Measurements from ENCODE around the gene HSPG2. TPM values are rescaled to one million over a fixed set of nuclear protein-coding genes. Genes with fewer than 3 reads are reported as not detected.

HSPG2 gene
- total and polyA plus RNA-seq, 9 of the 15 experiments (the other 6 are each of a cell fraction or from before 2014, with no cell fraction given) = 0.14 to 160 (median 15.7) TPM

- TF ChIP-seq MYC (IDR thresholded peaks at IDR 0.05; ENCODE audit: low read depth, low read length) (peak; percentile 90), MYC (CRISPR knock-in tag; IDR thresholded peaks at IDR 0.05; ENCODE audit: borderline replicate concordance, low read depth) (peak; percentile 88), ZNF444 (CRISPR knock-in tag; IDR thresholded peaks at IDR 0.05) (0 out of 2 replicates have a peak, but pooled peaks have one; percentile 48), HEY1 (CRISPR knock-in tag; IDR thresholded peaks at IDR 0.05; ENCODE audit: borderline replicate concordance) (0 out of 2 replicates have a peak, but pooled peaks have one; percentile 56), BCL6 (CRISPR knock-in tag; IDR thresholded peaks at IDR 0.05) (no peak; the same call in 1 of the 2 replicates), ETV6 (IDR thresholded peaks at IDR 0.05; ENCODE audit: borderline replicate concordance in 1 of 2, low read depth in 2 of 2, low read length in 1 of 2) (peak; percentile 35 to 92; a peak in 2 of 4 replicates), ETV6 (CRISPR knock-in tag; IDR thresholded peaks at IDR 0.05; ENCODE audit: borderline replicate concordance) (peak; percentile 73; the same call in 1 of the 2 replicates), DMBX1 (CRISPR knock-in tag; IDR thresholded peaks at IDR 0.05; ENCODE audit: borderline replicate concordance) (peak; percentile 96), ZNF584 (CRISPR knock-in tag; IDR thresholded peaks at IDR 0.05; ENCODE audit: low read depth) (peak; percentile 96), MNT (conservative IDR thresholded peaks at IDR 0.05) (peak; percentile 92 to 98), HMGXB4 (CRISPR knock-in tag; IDR thresholded peaks at IDR 0.05) (peak; percentile 86), USF1 (CRISPR knock-in tag; IDR thresholded peaks at IDR 0.05) (no peak; the same call in 1 of the 2 replicates), TAF7 (tag; IDR thresholded peaks at IDR 0.05) (0 out of 2 replicates have a peak, but pooled peaks have one; percentile 49), KDM5B (IDR thresholded peaks at IDR 0.05; ENCODE audit: insufficient replicate concordance, low read depth, low read length) (no peak), TFAP4 (CRISPR knock-in tag; IDR thresholded peaks at IDR 0.05; ENCODE audit: borderline replicate concordance) (peak; percentile 91), TSC22D4 (tag; IDR thresholded peaks at IDR 0.05) (no peak), POLR2AphosphoS5 (IDR thresholded peaks at IDR 0.05; ENCODE audit: control insufficient read depth, insufficient read depth, low read depth, low read length) (peak; percentile 99), ADNP (tag; IDR thresholded peaks at IDR 0.05) (peak; percentile 87), ZNF76 (CRISPR knock-in tag; IDR thresholded peaks at IDR 0.05; ENCODE audit: borderline replicate concordance) (peak; percentile 70; the same call in 1 of the 2 replicates), TARDBP (IDR thresholded peaks at IDR 0.05) (peak; percentile 94), KDM1A (IDR thresholded peaks at IDR 0.05) (peak; percentile 100), ZNF717 (CRISPR knock-in tag; IDR thresholded peaks at IDR 0.05) (peak; percentile 83; the same call in 1 of the 2 replicates), COPS2 (conservative IDR thresholded peaks at IDR 0.05) (no peak)
Measured at GRCh38 chr1:21904704-21905520, 32.2 kb downstream of the HSPG2 start (continued).
